Right lobe of liver (tissue), 4 donors: ENCODE results near the gene MYO3A.

Source experiments
- POLR2A ChIP-seq: fragments of 450-650 bp; IDR thresholded peaks from one replicate; pipeline ENCODE4 v1.6.1; 2017; ENCODE audit warnings: antibody characterized with exemption, mild to moderate bottlenecking
- TF ChIP-seq, protein P1 (sequence below), 4 donors: fragments of 200-600 bp in 3 of 4; fragments of 450-650 bp in 1 of 4; IDR thresholded peaks; one replicate each; pipeline versions ENCODE4 v1.5.1 to v1.8.0; 2016 to 2022; ENCODE audit warnings: antibody characterized with exemption in 4 of 4, mild to moderate bottlenecking in 2 of 4
- donor health status: DM: no; HTN: no; CAD: no.
- donor health status: DM: no; HTN: no; CAD: no.
- donor health status: DM: no; HTN: yes; CAD: no.

DNA sequence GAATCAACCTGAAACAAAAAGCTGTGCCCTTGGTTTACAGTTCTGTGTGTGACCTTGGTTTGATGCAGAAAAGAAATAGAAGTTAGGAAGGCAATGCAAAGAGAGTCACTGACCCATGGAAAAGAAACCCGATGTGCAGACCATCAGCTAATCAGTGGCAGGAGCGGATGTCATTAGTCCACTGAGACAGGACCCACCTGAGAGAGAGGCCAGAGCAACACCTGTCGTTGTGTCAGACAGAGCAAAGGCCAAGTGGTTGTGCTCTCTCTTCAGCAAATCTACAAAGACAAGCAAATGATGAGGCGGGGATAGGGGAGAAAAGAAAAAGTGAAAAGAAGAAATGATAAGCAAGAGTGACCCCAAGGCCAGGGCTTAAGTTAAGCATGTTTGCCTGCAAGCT is 291.3 kb downstream of the MYO3A start:
- TF ChIP-seq, protein P1, sequence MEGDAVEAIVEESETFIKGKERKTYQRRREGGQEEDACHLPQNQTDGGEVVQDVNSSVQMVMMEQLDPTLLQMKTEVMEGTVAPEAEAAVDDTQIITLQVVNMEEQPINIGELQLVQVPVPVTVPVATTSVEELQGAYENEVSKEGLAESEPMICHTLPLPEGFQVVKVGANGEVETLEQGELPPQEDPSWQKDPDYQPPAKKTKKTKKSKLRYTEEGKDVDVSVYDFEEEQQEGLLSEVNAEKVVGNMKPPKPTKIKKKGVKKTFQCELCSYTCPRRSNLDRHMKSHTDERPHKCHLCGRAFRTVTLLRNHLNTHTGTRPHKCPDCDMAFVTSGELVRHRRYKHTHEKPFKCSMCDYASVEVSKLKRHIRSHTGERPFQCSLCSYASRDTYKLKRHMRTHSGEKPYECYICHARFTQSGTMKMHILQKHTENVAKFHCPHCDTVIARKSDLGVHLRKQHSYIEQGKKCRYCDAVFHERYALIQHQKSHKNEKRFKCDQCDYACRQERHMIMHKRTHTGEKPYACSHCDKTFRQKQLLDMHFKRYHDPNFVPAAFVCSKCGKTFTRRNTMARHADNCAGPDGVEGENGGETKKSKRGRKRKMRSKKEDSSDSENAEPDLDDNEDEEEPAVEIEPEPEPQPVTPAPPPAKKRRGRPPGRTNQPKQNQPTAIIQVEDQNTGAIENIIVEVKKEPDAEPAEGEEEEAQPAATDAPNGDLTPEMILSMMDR (IDR thresholded peaks at IDR 0.05), result no peak
- TF ChIP-seq POLR2A, result no peak
